Ectodermal cell (in vitro differentiated cells): Measurements from ENCODE around the gene SCAMP4.
"Not testable (repeated sequence)": the region's sequence is repeated elsewhere in the genome, so short reads cannot be mapped to it uniquely, and the experiment has no call there.

Experiments used
- H3K27ac ChIP-seq: 2 replicates; pipeline ENCODE4 v1.7.0; 2013; ENCODE audit warnings: mild to moderate bottlenecking, low read depth, low read length; ENCODE audit not compliant: insufficient read depth, poor library complexity, severe bottlenecking
- H3K27me3 ChIP-seq: 2 replicates; pipeline ENCODE4 v1.7.0; 2013; ENCODE audit warnings: mild to moderate bottlenecking, low read length; ENCODE audit not compliant: insufficient read depth, control insufficient read depth, poor library complexity, severe bottlenecking
- H3K36me3 ChIP-seq: one replicate; pipeline ENCODE4 v1.7.0; 2013; ENCODE audit warnings: low read length; ENCODE audit not compliant: control insufficient read depth, insufficient read depth
- H3K4me1 ChIP-seq: one replicate; pipeline ENCODE4 v1.7.0; 2013; ENCODE audit warnings: low read length; ENCODE audit not compliant: control insufficient read depth, insufficient read depth
- H3K4me3 ChIP-seq: 2 replicates; pipeline ENCODE4 v1.7.0; 2013; ENCODE audit warnings: low read depth, low read length, control low read depth; ENCODE audit not compliant: insufficient read depth
- H3K9me3 ChIP-seq: 2 replicates; pipeline ENCODE4 v1.7.0; 2013; ENCODE audit warnings: mild to moderate bottlenecking, low read length, moderate library complexity; ENCODE audit not compliant: control insufficient read depth
- WGBS, 2 experiments: methylation state at CpG; one replicate each; pipeline ENCODE4 v1.1.7; 2013; ENCODE audit warnings: missing lambda C conversion rate in 2 of 2; 5-methylcytosine and 5-hydroxymethylcytosine counted together

The SCAMP4 gene

DNA sequence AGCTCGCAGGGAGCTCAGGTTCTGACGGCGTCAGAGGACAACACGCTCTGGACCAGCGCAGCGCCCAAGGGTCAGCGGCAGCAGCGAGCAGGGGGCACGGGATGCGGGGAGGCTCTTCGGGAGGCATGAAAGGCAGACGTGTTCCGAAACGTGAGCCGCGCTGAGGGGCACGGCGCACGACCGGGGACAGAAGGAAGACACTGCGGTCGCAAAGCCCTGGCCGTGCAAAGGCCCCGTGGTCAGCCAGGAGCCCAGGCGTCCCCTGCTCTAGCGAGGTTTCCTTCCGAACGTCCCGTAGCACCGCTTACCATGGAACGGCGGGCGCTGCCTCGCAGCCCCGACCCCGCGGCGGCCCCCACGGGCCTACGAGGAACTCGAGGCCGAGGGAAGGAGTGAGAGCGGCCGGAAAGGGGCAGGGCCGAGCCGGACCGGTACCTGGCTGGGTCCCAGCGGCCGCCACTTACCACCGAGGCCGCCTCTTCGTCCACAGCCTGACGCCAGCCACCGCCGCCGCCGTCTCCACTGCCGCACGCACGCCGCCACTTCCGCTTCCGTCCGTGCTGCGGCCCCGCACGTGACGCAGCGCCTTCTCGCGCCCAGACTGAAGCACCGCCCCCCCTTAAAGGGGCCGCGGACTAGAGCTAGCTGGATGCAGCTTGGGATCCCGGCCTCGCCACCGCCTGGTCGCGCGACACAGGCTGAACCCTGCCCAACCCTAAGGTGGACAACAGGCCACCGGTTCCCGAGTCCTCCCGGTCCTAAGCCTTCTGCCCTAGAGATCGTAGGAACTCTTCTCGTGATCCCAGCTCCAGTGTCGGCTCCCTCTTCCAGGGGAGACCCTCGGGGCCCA is 29.3 kb upstream of the SCAMP4 start:
- H3K4me1 ChIP-seq: peaks cover 12% of the 10 kb centered on the region
- peak overlapping the region; percentile 57 for H3K4me3 ChIP-seq
- H3K27ac ChIP-seq: peak overlapping the region; percentile 56
- H3K36me3 ChIP-seq: no peaks in the 10 kb centered on the region
- 0% methylated on average over 87 of the region's 87 CpGs for whole genome bisulfite sequencing, 2 experiments
- no peaks in the 10 kb centered on the region for H3K9me3 ChIP-seq
- H3K27me3 ChIP-seq: peaks cover 4% of the 10 kb centered on the region

DNA sequence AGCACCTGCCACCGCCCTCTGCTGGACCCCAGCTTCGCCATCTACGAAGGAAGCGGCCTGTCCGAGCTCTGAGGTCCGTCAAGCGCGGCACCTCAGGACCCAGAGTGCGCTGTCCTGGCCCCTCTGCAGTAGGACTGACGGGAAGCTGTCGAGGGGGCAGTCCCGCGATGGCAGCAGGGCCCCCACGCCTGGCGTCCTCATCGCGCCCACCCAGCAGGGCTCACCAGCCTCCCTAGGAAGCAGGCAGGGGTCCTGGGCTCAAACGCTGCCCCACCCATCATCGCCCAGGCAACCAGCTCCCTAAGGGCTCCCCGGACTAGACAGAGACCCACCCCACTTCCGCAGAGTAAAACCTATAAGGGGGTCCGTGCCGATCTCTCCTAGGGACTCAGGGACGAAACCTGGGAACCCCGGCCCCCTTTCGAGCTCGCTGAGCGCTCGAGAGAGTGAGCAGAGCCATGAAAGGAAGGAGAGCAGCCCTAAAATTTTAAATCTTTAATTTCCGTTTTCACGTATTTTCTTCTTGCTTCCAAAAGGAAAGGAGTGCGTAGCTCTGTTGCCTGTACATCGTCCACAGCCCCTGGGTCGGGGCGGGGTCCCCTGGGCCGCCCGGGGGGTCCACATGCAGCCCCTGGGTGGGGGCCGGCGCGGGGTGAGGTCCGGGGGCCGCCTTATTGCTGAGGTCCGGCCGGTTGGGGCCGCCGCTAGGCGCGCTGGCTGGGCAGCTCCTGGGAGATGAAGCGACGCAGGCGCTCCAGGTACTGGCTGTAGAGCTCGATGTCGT is 28.5 kb upstream of the SCAMP4 start:
- not testable (repeated sequence) for H3K9me3 ChIP-seq, H3K27me3 ChIP-seq, H3K36me3 ChIP-seq
- Histone ChIP-seq H3K4me1 (peaks cover 13% of the 10 kb centered on the region), H3K27ac (peak overlapping the region; percentile 56), H3K4me3 (peak overlapping the region; percentile 57)
- 8 to 9% methylated on average over 37 to 40 of the region's 53 CpGs for WGBS, 2 experiments

DNA sequence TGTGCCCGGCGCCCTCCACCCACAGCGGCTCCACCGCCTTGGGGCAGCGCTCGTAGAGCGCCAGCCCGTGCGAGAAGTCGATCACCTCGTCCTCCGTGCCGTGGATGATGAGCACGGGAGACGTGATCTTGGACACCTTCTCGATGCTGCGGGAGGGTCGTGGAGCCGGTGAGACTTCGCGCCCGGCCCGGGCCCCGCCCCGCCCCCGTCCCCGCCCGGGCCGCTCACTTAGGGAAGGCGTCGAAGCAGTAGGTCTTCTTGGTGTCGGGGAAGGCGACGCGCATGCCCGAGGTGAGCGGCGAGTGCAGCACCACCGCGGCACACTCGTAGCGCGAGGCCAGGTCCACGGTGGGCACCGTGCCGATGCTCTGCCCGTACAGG is 27.9 kb upstream of the SCAMP4 start:
- 19 to 23% methylated on average over 35 to 40 of the region's 47 CpGs for WGBS, 2 experiments
- not testable (repeated sequence) for H3K4me3 ChIP-seq

DNA sequence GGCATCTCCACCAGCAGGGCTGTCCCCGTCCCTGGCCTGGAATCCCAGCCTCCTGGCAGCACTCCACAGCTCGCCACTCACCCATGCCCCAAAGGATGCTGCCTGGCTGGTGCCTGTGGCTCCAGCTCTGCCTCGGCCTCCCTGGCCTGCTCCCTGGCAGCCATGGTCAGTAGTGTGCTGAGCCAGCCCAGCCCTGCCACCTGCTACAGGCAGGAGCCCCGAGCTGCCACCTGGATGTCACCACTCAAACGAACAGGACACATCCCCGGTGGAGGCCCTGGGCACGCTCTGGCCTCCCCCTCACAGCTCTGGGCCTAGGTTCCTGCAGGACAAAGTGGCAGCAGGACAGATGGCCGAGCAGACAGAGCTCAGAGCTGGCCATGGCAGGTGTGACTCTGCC is 26.6 kb upstream of the SCAMP4 start:
- not testable (repeated sequence) for H3K27ac ChIP-seq, H3K9me3 ChIP-seq, H3K4me3 ChIP-seq, H3K36me3 ChIP-seq, H3K27me3 ChIP-seq
- H3K4me1 ChIP-seq: peaks cover 30% of the 10 kb centered on the region
- 91 to 95% methylated on average over 8 of the region's 8 CpGs for WGBS, 2 experiments

More for the DNA sequence above, 27.9 kb upstream of the SCAMP4 start:
- H3K27ac ChIP-seq, H3K36me3 ChIP-seq, H3K9me3 ChIP-seq, H3K27me3 ChIP-seq: not testable (repeated sequence)
- peaks cover 18% of the 10 kb centered on the region for H3K4me1 ChIP-seq

DNA sequence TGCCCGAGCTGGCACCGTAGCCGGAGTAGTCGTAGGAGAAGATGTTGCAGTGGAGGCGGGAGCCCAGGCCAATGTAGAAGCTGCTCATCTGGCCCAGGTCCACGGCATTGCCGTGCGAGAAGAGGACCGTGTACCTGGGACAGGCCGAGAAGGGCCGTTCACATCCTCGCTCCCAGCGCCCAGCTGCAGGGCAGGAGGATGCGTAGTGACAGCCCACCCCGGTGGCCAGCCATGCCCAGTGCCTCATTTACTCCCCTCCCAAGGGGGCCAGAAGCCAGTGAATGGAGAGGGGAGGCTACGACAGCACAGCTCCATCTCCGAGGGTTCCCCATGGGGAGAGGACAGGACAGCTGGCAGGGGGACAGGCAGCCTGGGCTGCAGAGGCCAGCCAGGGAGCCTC is 25.2 kb upstream of the SCAMP4 start:
- not testable (repeated sequence) for H3K36me3 ChIP-seq, H3K27me3 ChIP-seq, H3K9me3 ChIP-seq, H3K4me3 ChIP-seq, H3K27ac ChIP-seq
- H3K4me1 ChIP-seq: peaks cover 29% of the 10 kb centered on the region
- WGBS, 2 experiments: 94 to 96% methylated on average over 17 of the region's 17 CpGs

DNA sequence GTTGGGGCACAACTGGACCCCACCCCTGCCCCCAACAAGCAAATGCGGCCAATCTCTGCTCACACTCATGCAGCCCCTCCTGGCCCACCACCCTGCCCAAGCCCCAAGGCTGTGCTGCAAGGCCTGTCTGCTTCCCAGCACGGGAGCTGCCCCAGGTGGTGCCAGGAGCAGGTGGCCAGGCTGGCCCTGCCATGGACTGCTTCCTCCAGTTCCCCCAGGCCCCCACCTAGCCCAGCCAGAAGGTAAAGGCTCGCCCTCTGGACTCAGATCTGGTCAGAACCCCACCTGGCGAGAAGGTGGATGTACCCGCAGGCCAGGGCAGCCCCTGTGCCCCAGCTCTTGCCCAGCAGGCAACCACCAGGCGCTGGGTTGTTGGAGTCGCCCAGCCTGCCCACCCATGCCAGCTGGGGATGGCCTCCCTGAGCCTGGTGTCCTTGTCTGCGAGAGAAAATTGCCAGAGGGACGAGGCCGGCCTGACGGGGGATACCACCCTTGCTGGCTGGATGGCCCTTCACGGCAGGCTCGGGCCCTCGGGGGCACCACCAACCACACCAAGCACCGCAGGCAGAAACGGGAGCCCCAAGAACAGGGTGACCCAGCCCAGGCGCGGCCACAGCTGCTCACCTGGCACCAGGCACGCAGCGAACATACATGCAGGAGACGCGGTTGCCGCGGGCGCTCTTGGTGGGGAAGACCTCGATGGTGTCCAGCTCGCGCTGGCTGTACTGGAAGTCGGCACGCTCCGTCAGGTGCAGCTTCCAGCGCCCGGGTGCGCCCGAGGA is 24.4 kb upstream of the SCAMP4 start:
- no peaks in the 10 kb centered on the region for H3K36me3 ChIP-seq
- WGBS, 2 experiments: 93 to 95% methylated on average over 31 to 34 of the region's 35 CpGs
- no peak overlapping the region for H3K4me3 ChIP-seq
- no peak overlapping the region for H3K27ac ChIP-seq
- H3K4me1 ChIP-seq: peaks cover 27% of the 10 kb centered on the region
- peaks cover 4% of the 10 kb centered on the region for H3K27me3 ChIP-seq
- H3K9me3 ChIP-seq: no peaks in the 10 kb centered on the region

DNA sequence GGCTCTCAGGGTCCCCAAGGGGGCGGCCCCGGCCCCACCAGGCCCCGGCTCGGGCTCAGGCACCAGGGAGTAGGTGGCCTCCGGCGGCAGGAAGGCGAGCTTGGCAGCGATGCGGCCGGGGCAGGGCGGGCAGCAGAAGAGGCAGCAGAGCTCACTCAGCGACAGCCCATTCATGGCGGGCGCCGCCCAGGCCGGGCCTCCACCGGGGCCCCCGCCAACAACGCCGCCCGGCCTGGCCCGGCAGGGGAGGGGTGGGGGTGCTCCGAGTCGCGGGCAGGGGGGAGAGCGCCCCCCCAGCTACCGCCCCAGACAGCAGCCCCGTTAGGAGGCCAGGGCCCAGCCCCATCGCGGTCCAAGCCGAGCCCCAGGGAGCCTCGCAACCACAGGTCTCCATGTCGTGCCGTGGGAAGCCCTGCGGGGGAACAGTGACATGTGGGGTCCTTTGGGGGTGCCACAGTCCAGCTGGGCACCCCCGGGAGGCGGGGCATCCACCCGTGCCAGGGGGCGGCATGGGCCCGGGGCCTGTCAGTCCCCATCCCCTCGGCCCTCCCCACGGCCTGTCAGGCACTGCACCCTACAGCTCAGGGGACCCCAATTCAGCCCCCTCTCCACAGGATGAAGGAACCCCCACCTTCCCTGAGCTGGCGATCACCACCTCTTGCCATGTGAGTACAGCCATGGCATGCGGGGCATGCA is 23.7 kb upstream of the SCAMP4 start:
- H3K4me3 ChIP-seq, H3K36me3 ChIP-seq, H3K9me3 ChIP-seq, H3K27me3 ChIP-seq, H3K27ac ChIP-seq: not testable (repeated sequence)
- H3K4me1 ChIP-seq: peaks cover 27% of the 10 kb centered on the region
- 94% methylated on average over 40 to 43 of the region's 44 CpGs for WGBS, 2 experiments

DNA sequence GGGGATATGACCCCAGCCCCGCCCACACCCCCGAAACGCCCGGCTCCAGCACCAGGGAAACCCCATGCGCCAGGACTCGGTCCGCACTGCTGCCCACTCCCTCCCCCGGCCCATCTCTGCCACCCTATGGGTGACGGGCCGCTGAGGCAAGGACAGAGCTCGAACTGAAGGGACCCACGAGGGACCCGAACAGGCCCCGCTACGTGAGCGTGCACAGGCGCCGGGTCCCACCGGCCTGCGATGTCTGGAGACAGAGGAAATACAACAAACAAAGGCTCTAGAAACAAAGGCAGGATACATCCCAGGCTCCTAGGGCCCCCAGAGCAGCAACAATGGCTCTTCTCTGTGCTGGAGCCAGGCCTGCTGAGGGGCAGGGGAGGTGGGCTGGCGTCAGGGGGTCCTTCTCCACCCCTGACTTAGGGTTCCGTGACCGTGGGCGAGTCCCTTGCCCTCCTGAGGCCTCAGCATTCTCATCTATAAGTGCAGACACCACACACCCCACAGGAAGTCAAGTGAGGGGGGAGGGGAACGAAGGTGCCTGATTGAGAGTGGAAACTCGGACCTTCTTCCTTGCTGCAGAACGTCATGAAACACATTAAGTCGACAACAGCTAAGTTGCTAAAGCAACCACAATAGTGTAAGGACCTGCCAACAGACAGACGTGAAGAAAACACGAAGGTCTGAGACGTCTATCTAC is 23.0 kb upstream of the SCAMP4 start:
- Histone ChIP-seq H3K4me3 (no peak overlapping the region), H3K36me3 (no peaks in the 10 kb centered on the region), H3K4me1 (peaks cover 32% of the 10 kb centered on the region), H3K9me3 (no peaks in the 10 kb centered on the region), H3K27me3 (no peaks in the 10 kb centered on the region), H3K27ac (no peak overlapping the region)
- WGBS, 2 experiments: 80 to 84% methylated on average over 29 to 31 of the region's 31 CpGs

DNA sequence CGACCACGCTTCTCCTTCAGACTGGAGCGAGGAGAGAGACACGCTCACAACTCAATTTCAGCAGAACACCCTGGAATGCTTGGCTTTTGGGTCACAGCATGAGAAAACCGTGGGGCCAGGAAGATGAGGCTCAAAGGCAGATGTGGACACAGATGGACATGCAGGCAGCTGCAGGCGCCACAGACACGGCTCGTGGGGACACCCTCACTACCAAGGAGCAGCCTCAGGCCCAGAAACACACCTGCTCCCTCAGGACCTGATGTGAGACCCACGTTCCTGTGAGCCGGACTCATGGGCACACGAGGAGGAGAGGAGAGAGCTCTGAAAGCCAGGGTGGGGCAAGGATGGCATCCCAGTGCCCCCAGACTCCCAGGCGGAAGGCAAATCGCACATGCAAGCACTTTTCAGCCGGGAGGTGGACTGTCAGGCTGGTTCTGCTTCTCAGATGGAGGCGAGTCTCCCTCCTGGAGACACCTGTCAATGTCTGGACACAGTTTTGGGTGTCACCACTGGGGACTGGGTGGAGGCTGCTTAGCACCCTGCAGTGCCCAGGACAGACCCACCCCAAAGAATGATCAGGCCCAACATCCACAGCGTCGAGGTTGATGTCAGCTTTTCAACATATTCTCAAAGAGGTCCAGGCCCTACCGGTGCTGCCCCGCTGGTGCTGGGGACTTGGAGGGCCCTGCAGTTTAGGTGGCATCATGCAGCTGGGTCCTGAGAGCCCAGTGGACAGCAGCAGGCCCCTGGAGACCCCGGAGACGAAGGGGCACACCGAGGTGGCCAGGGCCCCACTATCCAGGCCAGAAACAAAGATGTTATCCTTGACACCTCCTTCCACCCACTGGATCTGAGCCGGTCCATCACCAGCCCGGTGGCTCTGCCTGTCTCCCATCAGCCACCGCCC is 22.2 kb upstream of the SCAMP4 start:
- H3K4me3 ChIP-seq: peak overlapping the region; percentile 87
- peaks cover 40% of the 10 kb centered on the region for H3K4me1 ChIP-seq
- 89% methylated on average over 25 of the region's 25 CpGs for WGBS, 2 experiments

More for the DNA sequence above, 22.2 kb upstream of the SCAMP4 start:
- H3K36me3 ChIP-seq: no peaks in the 10 kb centered on the region
- H3K27ac ChIP-seq: no peak overlapping the region
- H3K27me3 ChIP-seq: no peaks in the 10 kb centered on the region
- no peaks in the 10 kb centered on the region for H3K9me3 ChIP-seq
